ENCODE results near the gene PHACTR3. TPM values are rescaled to one million over a fixed set of nuclear protein-coding genes. Genes with fewer than 3 reads are reported as not detected.

The PHACTR3 gene
- total RNA-seq, 1 donor from 2014 or later, result 8.7 TPM

DNA sequence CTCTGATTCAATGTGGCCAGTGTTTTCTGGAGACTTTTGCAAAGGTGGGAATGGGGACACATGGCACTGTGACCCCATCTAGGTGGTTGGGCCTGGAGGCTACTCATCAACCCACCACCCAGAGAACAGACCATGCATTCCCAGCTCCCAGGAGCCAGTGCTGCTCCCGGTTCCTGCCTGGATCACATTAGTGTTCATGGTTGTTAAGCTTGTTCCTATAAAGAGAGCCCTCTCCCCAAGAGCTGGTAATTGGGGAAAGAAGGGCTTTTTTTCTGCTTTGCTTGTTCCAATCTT lies 102.0 kb downstream of the PHACTR3 start:
- TF ChIP-seq, protein P1, sequence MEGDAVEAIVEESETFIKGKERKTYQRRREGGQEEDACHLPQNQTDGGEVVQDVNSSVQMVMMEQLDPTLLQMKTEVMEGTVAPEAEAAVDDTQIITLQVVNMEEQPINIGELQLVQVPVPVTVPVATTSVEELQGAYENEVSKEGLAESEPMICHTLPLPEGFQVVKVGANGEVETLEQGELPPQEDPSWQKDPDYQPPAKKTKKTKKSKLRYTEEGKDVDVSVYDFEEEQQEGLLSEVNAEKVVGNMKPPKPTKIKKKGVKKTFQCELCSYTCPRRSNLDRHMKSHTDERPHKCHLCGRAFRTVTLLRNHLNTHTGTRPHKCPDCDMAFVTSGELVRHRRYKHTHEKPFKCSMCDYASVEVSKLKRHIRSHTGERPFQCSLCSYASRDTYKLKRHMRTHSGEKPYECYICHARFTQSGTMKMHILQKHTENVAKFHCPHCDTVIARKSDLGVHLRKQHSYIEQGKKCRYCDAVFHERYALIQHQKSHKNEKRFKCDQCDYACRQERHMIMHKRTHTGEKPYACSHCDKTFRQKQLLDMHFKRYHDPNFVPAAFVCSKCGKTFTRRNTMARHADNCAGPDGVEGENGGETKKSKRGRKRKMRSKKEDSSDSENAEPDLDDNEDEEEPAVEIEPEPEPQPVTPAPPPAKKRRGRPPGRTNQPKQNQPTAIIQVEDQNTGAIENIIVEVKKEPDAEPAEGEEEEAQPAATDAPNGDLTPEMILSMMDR (IDR thresholded peaks at IDR 0.05; ENCODE audit: unreplicated experiment), result no peak
- peaks cover 3% of the 10 kb centered on the region for H3K27me3 Mint-ChIP-seq (ENCODE audit: unreplicated experiment)
- H3K9me3 Mint-ChIP-seq (ENCODE audit: unreplicated experiment), result no peaks in the 10 kb centered on the region
- no peak for DNase-seq (ENCODE audit: low spot score)
- H3K36me3 Mint-ChIP-seq (ENCODE audit: low read depth, unreplicated experiment), result no peaks in the 10 kb centered on the region
- no peak overlapping the region for H3K27ac Mint-ChIP-seq (ENCODE audit: unreplicated experiment)
- H3K4me3 Mint-ChIP-seq (ENCODE audit: unreplicated experiment), result no peak overlapping the region
- H3K4me1 Mint-ChIP-seq (ENCODE audit: unreplicated experiment), result no peaks in the 10 kb centered on the region

DNA sequence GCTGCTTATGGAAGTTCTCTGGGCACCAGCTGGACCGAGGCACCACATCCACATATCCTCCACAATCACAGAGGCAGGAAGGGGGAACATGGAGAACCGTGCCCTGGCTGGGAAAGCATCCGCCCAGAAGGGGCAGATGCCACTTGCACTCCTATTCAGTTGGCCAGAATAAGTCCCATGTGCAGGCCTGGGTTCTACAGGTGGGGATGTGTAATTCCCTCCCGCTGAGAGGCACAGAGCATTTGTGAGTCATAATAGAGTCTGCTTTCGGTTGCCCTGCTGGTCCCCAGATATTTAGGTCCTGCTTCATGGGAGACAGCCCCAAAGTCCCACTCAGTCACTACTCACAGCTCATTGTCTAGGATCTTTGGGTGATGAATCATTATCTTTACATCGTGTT lies 104.0 kb downstream of the PHACTR3 start:
- H3K36me3 Mint-ChIP-seq (ENCODE audit: low read depth, unreplicated experiment), result no peaks in the 10 kb centered on the region
- no peaks in the 10 kb centered on the region for H3K4me1 Mint-ChIP-seq (ENCODE audit: unreplicated experiment)
- H3K9me3 Mint-ChIP-seq (ENCODE audit: unreplicated experiment), result peaks cover 4% of the 10 kb centered on the region
- TF ChIP-seq, protein P1 (IDR thresholded peaks at IDR 0.05; ENCODE audit: unreplicated experiment), result no peak
- DNase-seq (ENCODE audit: low spot score), result no peak
- peaks cover 3% of the 10 kb centered on the region for H3K27me3 Mint-ChIP-seq (ENCODE audit: unreplicated experiment)
- H3K4me3 Mint-ChIP-seq (ENCODE audit: unreplicated experiment), result no peak overlapping the region
- no peak overlapping the region for H3K27ac Mint-ChIP-seq (ENCODE audit: unreplicated experiment)

DNA sequence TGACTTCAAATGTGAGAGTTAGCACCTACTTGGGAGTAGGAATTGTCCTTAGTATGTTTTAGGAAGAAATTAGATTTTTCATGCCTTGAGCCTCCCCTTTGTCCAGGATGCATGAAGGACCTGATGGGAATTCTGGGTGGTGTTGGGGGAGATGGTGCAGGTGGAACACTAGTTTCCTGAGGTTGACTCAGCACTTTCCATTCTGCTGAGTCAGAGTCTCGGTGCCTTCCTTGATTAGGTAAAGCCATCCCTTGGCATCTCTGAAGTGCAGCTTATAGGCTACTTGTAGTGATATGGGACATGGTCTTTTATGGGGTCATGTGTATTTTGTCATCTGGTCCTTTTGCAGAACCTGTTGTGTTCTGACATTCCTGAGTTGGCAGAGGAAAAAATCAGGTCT lies 105.3 kb downstream of the PHACTR3 start:
- TF ChIP-seq, protein P1 (IDR thresholded peaks at IDR 0.05; ENCODE audit: unreplicated experiment), result no peak
- Mint-ChIP-seq H3K27me3 (ENCODE audit: unreplicated experiment) (peaks cover 4% of the 10 kb centered on the region), H3K36me3 (ENCODE audit: low read depth, unreplicated experiment) (no peaks in the 10 kb centered on the region), H3K4me3 (ENCODE audit: unreplicated experiment) (no peak overlapping the region), H3K9me3 (ENCODE audit: unreplicated experiment) (peaks cover 4% of the 10 kb centered on the region), H3K27ac (ENCODE audit: unreplicated experiment) (no peak overlapping the region), H3K4me1 (ENCODE audit: unreplicated experiment) (no peaks in the 10 kb centered on the region)
- no peak for DNase-seq (ENCODE audit: low spot score)

DNA sequence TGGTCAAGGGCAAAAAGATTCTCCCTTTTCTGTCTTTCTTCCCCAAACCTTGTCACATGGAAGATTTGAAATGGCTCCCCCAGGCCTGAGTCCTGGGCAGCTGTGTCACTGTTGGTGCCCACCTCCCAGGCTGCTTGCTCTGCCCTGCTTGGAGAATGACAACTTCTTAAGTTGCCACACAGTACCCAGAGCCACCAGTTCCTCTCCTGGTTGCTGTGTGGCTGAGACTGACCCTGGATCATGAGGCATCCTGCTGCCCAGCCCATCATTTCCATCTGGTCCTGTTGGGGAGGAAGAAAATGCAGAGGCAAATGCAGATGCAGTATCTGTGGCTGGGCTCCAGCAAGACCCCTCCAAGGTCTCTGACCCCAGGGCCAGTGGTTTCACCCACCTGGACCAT lies 113.7 kb downstream of the PHACTR3 start:
- Mint-ChIP-seq H3K4me1 (ENCODE audit: unreplicated experiment) (no peaks in the 10 kb centered on the region), H3K27me3 (ENCODE audit: unreplicated experiment) (peaks cover 1% of the 10 kb centered on the region), H3K27ac (ENCODE audit: unreplicated experiment) (no peak overlapping the region), H3K36me3 (ENCODE audit: low read depth, unreplicated experiment) (no peaks in the 10 kb centered on the region), H3K9me3 (ENCODE audit: unreplicated experiment) (no peaks in the 10 kb centered on the region), H3K4me3 (ENCODE audit: unreplicated experiment) (no peak overlapping the region)
- TF ChIP-seq, protein P1 (IDR thresholded peaks at IDR 0.05; ENCODE audit: unreplicated experiment), result no peak
- no peak for DNase-seq (ENCODE audit: low spot score)

DNA sequence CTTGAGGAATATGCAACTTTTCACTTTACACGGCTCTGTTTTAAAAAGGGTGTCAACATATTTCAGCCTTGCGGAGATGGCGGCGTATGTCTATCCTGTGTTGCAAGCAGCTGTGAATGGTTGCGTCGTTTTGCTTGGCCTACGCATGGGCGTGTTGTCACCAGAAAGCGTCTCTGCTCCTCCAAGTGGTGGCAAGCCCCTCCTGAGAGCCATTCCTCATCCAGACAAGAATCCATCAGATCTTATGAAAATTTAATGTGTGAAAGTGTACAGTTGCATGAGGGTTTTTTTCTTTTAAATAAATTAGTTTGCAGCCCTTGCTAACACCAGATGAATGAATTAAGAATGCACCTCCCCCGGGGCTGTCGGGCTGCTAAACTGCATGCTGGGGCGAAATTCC lies 114.4 kb downstream of the PHACTR3 start:
- Mint-ChIP-seq H3K4me3 (ENCODE audit: unreplicated experiment) (no peak overlapping the region), H3K27me3 (ENCODE audit: unreplicated experiment) (peaks cover 1% of the 10 kb centered on the region), H3K27ac (ENCODE audit: unreplicated experiment) (no peak overlapping the region), H3K4me1 (ENCODE audit: unreplicated experiment) (no peaks in the 10 kb centered on the region), H3K9me3 (ENCODE audit: unreplicated experiment) (no peaks in the 10 kb centered on the region), H3K36me3 (ENCODE audit: low read depth, unreplicated experiment) (no peaks in the 10 kb centered on the region)
- TF ChIP-seq, protein P1 (IDR thresholded peaks at IDR 0.05; ENCODE audit: unreplicated experiment), result no peak
- no peak for DNase-seq (ENCODE audit: low spot score)
